Fibroblast of the conjunctiva (primary cell): ENCODE measurements around the gene ZNF619.

Source experiments
- DNase-seq: peaks from one replicate; pipeline ENCODE4 v3.0.0-alpha.2; 2010; ENCODE audit warnings: low read depth

The ZNF619 gene

DNA sequence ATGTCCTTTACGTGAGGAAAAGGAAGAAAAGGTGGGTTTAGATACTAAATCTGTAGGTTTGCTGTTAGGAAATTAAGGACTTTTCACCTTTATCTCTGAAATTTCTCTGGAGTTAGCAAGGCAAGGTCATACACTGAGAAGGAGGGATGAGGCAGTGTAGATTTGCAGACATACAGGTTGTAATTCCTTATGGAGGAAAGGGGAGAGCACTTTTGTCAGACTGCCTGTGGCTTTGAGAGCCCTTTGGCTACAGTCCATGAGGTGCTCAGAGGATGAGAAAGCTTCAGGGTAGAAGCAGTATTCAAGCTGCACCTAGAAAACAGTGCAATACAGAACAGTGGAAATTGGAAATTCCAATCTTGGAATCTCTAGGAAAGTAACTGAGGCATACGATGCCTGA is 11.5 kb upstream of the ZNF619 start:
- DNase-seq, result no peak

DNA sequence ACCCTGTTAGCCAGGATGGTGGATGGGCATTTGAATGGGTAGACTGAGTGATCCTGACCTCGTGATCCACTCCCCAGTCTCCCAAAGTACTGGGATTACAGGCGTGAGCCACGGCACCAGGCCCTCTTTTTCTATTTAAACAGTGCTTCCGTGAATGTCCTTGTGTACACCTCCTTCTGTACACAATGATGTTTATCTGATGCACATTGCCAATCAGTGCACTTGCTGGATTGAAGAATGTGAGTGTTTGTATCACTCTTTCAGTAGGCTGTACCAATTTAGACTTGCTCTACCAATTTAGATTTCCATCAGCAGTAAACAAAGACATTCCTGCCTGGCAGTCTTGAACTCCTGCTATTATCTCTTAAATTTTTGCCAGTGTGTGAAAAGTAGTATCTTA is 8.9 kb upstream of the ZNF619 start:
- no peak for DNase-seq

DNA sequence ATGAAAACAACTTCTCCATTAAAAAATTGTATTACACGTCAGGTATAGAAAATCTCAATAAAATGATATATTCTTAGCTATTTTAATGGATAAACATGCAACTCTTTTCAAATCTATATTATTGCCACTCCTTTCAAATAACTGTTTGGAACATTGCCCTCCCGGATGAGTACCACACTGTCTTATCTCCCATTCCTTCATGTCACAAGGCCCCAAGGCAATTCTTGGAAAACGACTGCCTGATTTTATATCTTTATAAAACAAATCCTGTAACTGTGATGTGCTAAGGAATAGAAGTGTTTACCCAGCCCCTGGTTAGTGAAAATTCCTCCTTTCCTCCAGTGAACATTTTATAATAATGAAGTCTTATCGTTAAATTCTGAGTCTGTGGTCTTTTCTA is 6.2 kb upstream of the ZNF619 start:
- DNase-seq, result no peak

DNA sequence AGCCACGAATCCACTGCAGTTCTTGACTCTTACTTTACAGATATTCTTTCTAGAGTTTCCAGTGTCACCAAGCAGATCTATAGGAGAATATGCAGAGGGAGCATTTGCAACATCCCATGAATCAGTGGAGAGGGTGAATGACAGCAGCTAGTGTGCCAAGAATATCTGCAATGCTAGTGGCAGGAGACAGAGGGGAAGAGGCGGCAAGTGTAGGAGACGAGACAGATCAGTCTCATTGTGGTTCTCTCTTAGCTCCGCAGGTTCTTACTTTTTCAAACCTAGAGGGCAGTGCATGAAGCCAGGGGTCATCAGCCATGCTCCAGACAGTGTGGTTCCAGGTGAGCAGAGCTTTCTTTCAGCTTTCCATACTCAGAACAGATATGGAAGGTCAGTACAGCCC is 744 bp downstream of the ZNF619 start:
- DNase-seq, result no peak

DNA sequence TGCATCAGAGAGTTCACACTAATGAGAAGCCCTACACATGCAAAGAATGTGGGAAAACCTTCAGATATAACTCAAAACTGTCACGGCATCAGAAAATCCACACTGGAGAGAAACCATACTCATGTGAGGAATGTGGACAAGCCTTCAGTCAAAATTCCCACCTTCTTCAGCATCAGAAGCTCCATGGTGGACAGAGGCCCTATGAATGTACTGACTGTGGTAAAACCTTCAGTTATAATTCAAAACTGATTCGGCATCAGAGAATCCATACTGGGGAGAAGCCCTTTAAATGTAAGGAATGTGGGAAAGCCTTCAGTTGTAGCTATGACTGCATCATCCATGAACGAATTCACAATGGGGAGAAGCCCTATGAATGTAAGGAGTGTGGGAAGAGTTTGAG is 10.2 kb downstream of the ZNF619 start:
- no peak for DNase-seq

DNA sequence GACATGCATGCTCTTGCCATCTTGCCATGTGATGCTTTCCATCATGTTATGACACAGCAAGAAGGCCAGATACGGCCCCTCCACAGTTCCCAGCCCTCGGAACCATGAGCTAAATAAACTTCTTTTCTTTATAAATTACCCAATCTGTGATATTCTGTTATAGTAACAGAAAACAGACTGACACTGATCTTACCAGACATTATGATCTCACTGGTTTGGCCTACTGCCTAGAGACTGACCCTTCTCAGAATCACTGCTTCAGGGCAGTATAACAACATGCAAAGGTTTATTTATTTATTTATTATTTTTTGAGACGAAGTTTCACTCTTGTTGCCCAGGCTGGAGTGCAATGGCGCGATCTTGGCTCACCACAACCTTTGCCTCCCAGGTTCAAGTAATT is 14.0 kb downstream of the ZNF619 start:
- peak; percentile 32 for DNase-seq

DNA sequence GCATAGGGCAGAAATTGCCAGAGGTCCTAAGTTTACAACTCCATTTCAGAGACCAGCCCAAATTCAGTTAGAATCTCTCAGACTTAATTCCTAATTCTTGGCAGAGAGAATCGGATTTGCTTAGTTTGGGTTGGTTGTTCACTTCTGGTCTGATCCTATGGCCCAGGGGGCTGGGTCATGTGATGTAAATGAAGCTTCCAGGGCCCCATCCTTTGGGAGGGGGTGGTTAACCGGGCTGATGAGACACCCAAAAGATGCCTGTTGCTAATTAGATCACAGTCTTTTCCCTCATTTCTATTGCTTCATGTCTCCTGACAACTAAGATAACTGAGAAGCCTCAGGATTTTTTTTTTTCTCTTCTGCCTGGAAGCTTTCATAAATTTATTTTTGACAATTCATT is 17.8 kb downstream of the ZNF619 start:
- DNase-seq, result peak; percentile 12

DNA sequence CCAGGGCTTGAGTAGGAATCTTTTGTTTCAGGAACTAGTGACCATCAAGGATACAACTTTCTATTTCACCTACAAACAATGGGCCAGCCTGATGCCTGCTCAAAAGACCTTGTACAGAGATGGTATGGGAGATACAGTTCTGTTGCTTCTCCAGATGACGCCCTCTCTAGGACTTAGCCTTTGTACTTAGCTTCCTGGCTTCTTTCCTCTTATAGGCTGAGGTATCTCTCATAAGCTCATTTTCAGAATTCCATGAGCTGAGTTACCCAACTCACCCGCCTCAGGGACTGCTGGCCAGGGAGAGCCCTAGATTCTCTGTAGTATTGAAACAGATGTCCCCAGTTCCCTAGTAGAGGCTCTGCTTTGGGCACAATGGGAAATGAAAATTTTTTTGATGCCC is 20.4 kb downstream of the ZNF619 start:
- DNase-seq, result no peak

DNA sequence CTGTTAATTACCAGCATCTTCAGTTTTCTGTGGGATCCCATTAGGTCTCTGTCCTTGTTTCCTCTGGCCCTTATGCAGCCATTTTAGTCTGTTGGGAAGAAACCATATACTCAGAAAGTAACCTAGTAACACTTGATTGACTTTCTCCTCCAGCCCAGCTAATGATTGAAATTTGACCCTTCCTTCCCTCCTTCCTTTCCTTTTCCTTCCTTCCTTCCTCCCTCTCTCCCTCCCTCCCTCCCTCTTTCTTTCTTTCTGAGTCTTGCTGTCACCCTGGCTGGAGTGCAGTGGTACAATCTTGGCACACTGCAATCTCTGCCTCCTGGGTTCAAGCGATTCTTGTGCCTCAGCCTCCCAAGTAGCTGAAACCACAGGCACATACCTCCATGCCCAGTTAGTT is 23.0 kb downstream of the ZNF619 start:
- no peak for DNase-seq

DNA sequence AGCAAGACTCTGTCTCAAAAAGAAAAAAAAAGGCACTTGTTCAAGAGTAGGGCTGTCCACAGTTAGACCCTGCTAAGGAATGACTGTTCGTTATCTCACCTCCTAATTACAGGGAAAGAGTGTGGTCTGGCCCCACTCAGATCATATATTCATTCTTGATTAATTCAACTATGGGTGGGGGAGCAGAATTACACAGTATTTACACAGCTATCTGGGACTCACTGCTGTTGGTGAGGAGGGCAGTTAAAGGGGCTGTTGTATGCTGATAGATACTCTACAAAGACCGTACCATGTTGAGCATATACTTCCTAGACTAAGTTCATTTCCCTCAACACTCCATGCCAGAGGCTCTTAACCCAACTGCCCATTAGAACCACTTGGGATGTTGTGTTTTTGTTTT is 25.1 kb downstream of the ZNF619 start:
- no peak for DNase-seq

DNA sequence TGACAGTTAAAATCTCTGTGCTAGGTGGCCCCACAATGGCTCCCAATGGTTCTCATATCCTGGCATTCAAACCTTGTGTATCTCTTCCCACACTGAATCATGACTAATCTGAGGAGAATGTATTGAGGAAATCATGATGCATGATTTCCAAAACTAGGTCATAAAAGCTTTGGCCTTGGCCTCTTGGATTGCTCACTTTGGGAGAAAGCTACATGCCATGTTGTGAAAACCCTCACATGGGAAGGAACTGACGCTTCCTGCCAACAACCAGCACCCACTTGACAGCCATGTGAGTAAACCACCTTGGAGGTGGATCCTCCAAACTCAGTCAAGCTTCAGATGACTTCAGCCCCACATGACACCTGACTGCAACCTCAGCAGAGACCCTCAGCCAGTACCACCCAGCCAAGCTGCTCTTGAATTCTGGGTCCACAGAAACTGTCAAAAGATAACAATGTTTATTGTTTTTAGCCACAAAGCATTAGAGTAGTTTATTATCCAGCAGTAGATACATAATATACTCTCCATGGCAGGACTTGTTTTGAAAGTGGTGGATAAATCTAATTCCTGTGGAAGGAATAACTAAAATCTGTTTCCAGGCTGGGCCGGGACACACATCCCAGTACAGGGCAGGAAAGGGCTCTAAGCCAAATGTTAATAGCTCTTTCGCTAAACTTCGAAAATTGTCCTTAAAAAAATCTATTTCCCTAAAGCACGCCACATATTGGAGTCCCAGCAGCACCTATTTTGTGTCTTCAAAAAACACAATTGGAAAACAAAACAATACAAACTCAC is 27.9 kb downstream of the ZNF619 start:
- DNase-seq, result peak; percentile 64

DNA sequence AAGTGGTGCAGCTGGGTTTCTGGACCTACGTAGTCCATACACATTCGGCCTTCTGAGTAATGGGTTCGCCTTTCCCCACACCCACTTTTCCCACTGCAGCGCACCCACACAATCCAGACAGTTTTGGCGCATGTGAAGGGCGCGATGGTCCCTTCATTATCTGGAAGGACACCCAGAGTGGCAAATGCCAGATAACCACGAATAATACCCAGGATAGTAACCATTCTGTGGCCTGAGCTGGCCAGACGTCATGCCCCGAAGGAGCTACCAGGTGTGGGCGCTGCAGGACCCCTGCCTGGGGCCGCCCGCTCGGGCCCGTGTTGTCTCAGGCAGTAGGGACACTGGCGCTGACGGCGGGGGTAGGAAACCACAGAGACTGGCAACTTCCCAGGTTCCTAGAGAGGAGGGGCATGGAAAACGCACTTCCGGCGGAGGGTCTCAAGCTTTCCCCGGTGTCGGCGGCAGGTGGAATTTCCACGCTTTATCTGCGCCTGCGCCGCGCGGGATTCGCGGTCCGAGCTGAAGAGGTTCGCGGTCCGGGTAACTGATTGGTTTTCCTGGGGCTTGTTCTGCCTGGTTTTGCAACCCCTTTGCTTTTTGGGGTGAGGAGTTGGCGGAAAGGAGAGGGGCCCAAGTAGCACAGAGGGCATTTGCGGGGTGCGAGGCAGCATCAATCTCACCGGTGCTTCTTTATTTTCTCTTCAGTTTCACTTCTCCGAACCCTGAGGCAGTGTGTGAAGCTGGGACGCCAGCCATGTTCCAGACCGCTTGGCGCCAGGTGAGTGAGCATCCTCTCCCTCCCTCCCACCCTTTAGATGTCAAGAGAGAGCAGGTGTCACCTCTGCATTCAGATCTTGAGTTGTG is 28.9 kb downstream of the ZNF619 start, which contains the start of gene ZNF620:
ZNF620 (plus strand) TSS at position 441 of the 864 bp plus-strand sequence; CDS start at position 755, 314 bp downstream.
- no peak for DNase-seq

DNA sequence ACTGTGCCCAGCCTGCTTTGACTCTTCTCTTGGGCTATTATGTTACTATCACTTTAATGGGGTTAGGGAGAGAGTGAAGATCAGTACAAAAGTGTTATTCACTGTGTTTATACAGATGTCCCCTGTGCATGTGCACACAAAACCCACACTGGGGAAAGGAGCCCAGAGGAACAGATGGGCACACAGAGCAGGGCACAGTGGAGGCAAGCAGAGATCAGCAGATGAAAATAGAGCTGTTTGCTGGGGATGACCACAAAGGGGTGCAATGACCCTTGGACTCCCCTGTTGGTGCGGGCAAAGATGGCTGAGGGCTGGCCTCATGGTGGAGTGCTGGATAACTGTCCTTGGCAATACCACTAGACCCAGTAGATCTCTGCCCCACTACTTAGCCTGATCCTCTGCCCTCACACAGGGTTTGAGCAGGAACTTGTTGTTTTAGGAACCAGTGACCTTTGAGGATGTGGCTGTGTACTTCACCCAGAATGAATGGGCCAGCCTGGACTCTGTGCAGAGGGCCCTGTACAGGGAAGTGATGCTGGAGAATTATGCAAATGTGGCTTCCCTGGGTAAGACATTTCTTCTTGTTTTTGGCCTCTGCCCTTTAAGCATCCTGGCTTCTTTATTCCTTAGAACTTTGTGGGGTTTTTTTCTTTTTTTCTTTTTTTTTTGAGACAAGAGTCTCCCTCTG is 34.3 kb downstream of the ZNF619 start:
- no peak for DNase-seq

DNA sequence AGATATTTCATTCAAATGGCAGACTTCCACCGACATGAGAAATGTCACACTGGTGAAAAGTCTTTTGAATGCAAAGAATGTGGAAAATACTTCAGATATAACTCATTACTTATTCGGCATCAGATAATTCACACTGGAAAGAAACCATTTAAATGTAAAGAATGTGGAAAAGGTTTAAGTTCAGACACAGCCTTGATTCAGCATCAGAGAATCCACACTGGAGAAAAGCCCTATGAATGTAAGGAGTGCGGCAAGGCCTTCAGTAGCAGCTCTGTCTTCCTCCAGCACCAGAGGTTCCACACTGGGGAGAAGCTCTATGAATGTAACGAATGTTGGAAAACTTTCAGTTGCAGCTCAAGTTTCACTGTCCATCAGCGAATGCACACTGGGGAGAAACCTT is 39.3 kb downstream of the ZNF619 start:
- DNase-seq, result no peak

DNA sequence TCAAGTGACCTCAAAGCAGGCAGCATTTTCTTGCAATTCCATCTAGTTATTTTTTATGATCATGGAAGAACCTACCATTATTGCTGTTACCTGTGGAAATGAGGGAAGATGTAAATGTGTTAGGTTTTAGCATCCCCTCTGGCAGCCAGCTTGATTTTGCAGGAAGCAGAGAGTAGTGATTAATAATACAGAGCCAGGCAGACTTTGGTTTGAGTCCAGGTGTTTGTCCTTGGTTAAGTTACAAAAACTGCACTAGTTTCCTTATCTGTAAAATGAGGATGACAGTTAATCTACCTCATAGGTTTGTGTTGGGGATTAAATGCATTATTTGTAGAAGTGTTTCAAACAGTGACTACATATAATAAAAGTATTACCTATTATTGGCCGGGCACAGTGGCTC is 41.1 kb downstream of the ZNF619 start:
- DNase-seq, result no peak

DNA sequence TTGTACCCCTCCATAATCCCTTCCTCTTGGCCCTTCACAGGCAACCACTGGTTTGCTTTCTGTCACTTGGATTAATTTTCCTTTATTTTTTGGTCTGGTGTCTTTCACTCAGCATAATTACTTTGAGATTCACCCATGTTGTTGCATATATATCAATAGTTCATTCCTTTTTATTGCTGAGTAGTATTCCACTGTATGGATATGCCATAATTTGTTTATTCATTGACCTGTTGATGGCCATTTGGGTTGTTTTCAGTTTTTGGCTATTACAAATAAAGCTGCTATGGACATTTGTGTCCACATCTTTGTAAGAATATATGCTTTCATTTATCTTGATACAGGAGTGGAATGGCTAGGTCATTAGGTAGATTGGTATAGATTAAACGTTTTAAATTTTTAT is 41.9 kb downstream of the ZNF619 start:
- DNase-seq, result no peak

DNA sequence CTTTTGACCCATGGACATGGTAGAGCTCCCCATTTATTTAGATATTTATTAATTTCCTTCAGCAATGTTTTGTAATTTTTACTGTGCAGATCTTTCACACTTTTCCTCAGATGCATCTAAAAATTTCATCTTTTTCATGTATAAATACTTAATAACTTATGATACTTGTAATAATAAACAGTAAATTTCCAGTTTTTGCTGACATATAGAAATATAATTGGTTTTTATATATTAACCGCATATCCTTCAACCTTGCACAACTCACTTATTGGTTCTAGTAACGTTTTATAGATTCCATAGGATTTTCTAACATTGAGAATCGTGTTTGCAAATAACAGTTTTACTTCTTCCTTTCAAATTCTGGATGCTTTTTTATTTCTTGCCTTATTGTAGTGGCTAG is 44.3 kb downstream of the ZNF619 start:
- no peak for DNase-seq

DNA sequence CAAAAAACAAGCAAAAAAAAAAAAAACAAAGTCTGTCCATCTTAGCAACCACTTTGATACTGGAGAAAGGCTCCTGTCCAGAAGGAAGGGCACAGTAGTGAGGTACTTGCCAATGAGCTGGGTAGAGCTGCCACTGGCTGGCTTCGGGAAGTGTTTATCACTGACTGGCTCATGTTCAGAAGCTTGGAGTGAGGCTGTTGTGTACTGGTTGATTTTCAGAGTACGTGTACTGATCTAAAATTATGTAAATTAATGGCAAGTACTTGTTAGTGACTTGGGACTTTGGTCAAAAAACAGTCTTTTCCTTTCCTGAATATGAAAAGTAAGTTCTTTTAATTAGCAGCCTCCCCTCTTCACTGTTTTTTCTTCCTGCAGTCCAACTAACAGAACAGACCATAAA is 46.9 kb downstream of the ZNF619 start:
- DNase-seq, result no peak

DNA sequence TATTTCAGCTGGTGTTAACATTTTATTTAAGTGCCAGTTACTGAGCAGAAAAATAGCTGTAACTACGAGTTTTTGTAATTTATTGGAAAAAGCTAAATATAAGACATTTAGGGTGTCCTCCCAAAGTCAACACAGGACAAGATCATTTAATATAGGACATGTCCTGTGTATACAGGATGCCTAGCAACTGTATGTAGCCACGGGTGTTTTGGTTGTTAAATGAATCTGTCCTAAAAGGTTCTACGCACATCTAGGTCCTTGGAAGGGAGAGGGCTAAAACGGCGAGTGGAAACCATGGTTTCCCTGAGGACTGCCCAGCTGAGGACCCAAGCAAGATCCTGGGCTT is 47.3 kb downstream of the ZNF619 start:
- DNase-seq, result no peak

DNA sequence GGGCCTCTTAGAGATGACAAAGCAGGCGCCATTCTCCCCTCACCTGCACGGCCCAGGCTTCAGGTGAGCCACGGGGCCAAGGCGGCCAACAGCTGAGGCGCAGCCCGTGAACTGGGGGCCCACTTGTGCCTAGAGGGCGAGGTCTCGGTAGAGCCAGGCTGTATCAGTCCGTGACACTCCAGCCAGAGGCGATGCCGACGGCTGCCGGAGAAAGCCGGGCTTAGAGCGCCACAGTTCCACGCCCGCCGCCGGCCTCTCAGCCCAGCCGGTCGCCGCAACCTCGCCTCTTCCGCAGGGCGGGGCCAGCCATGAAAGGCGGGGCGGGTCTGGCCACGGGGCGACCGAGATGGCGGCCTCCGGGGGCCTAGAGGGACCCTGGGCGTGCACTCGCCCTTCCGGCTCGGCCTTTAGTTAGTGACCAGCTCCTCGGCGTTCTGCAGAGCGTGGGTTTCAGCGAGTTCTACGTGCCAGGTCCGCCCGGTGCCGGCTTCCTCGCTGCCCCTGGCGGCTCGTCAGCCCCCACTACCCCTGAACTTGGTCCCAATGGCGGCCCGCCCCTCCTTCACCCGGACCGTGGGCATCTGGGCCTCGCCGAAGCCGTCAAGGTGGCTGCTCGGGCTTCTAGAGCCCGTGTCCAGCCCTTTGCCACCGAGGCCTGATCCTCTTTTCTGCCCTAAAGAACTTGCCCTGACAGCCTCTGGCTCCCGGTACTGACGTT is 47.8 kb downstream of the ZNF619 start, which contains the start of gene ZNF621:
ZNF621 (plus strand) TSS at position 393 of the 718 bp plus-strand sequence. CDS start 881 bp downstream, outside the sequence.
- DNase-seq, result peak; percentile 61

DNA sequence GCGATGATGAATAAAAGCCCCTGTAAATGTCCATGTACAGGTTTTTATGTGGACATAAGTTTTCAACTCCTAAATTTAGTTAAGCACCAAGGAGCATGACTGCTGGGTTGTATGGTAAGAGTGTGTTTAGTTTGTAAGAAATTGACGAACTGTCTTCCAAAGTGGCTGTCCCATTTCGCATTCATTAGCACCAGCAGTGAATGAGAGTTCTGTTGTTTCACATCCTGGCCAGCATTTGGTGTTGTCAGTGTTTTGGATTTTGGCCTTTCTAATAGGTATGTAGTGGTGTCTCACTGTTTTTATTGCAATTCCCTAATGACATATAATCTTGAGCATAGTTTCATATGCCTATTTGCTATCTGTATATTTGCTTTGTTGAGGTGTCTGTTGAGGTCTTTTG is 51.5 kb downstream of the ZNF619 start:
- DNase-seq, result no peak

DNA sequence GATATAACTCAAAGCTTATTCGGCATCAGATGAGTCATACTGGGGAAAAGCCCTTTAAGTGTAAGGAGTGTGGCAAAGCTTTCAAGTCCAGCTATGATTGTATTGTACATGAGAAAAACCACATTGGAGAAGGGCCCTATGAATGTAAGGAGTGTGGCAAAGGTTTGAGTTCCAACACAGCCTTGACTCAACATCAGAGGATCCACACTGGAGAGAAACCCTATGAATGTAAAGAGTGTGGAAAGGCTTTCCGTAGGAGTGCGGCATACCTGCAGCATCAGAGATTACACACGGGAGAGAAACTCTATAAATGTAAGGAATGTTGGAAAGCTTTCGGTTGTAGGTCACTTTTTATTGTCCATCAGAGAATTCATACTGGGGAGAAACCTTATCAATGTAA is 55.3 kb downstream of the ZNF619 start:
- DNase-seq, result no peak
